Activated T-helper 2 cell treated with anti-CD3 and anti-CD28 coated beads, Interferon-gamma antibody, Interleukin-2, Interleukin-4, amounts not matched to agents 10 μg/mL and 5 μg/mL and 100 μg/mL, durations not matched to agents 14 hours and 24 hours and 36 hours (primary cell): ENCODE results near the gene ADAMTS12. TPM values are rescaled to one million over a fixed set of nuclear protein-coding genes. Genes with fewer than 3 reads are reported as not detected.

ENCODE experiments used
- DNase-seq: peaks from one replicate; pipeline ENCODE4 v3.0.0; 2021; ENCODE audit warnings: low spot score
- H3K27ac Mint-ChIP-seq: one replicate; pipeline ENCODE4 v1.8.0; 2021; ENCODE audit warnings: mixed read lengths
- H3K27me3 Mint-ChIP-seq: one replicate; pipeline ENCODE4 v1.8.0; 2021; ENCODE audit warnings: low read depth, mixed read lengths
- H3K36me3 Mint-ChIP-seq: one replicate; pipeline ENCODE4 v1.8.0; 2021; ENCODE audit warnings: low read depth, mixed read lengths
- H3K4me1 Mint-ChIP-seq: one replicate; pipeline ENCODE4 v1.8.0; 2021; ENCODE audit warnings: low read depth, mixed read lengths
- H3K4me3 Mint-ChIP-seq: one replicate; pipeline ENCODE4 v1.8.0; 2021; ENCODE audit warnings: low read depth, mild to moderate bottlenecking, moderate library complexity, mixed read lengths
- H3K9me3 Mint-ChIP-seq: one replicate; pipeline ENCODE4 v1.8.0; 2021; ENCODE audit warnings: mixed read lengths
- intact Hi-C: fragments of 100-400 bp; cut with micrococcal nuclease; formaldehyde crosslinking; loops from one replicate; pipeline ENCODE4 v1.15.1; 2023
- total RNA-seq: library from RNA; stranded (reverse); gene quantifications from 2 replicates; pipeline ENCODE4 v1.2.3, GENCODE V29; 2022

ADAMTS12 gene
- total RNA-seq, 1 donor from 2014 or later, result not detected

GRCh38 chr5:33831041-33831440, 60.7 kb downstream of the ADAMTS12 start:
- H3K36me3 Mint-ChIP-seq, result no peaks in the 10 kb centered on the region
- DNase-seq, result no peak
- H3K9me3 Mint-ChIP-seq, result no peaks in the 10 kb centered on the region
- H3K27me3 Mint-ChIP-seq, result peaks cover 24% of the 10 kb centered on the region
- no peak overlapping the region for H3K4me3 Mint-ChIP-seq
- intact Hi-C loops, result no loop called here
- H3K4me1 Mint-ChIP-seq, result peaks cover 2% of the 10 kb centered on the region
- H3K27ac Mint-ChIP-seq, result no peak overlapping the region

- no peak for DNase-seq
- Mint-ChIP-seq H3K36me3 (no peaks in the 10 kb centered on the region), H3K9me3 (no peaks in the 10 kb centered on the region), H3K4me3 (no peak overlapping the region), H3K27ac (no peak overlapping the region), H3K27me3 (peaks cover 26% of the 10 kb centered on the region), H3K4me1 (no peaks in the 10 kb centered on the region)
- intact Hi-C loops, result no loop called here
Observed at GRCh38 chr5:33829430-33829829, 62.4 kb downstream of the ADAMTS12 start.

- no peak overlapping the region for H3K27ac Mint-ChIP-seq
- H3K9me3 Mint-ChIP-seq, result no peaks in the 10 kb centered on the region
- intact Hi-C loops, result no loop called here
- DNase-seq, result no peak
- H3K27me3 Mint-ChIP-seq, result peaks cover 23% of the 10 kb centered on the region
- H3K4me1 Mint-ChIP-seq, result no peaks in the 10 kb centered on the region
- no peaks in the 10 kb centered on the region for H3K36me3 Mint-ChIP-seq
- H3K4me3 Mint-ChIP-seq, result no peak overlapping the region
Observed at GRCh38 chr5:33828626-33829308, 63.0 kb downstream of the ADAMTS12 start.

GRCh38 chr5:33827885-33828284, 63.9 kb downstream of the ADAMTS12 start:
- H3K4me1 Mint-ChIP-seq, result no peaks in the 10 kb centered on the region
- peaks cover 17% of the 10 kb centered on the region for H3K27me3 Mint-ChIP-seq
- intact Hi-C loops, result no loop called here
- no peak overlapping the region for H3K4me3 Mint-ChIP-seq
- H3K36me3 Mint-ChIP-seq, result no peaks in the 10 kb centered on the region
- no peak overlapping the region for H3K27ac Mint-ChIP-seq
- no peak for DNase-seq
- no peaks in the 10 kb centered on the region for H3K9me3 Mint-ChIP-seq

- Mint-ChIP-seq H3K9me3 (no peaks in the 10 kb centered on the region), H3K4me3 (no peak overlapping the region), H3K27ac (no peak overlapping the region), H3K27me3 (peaks cover 16% of the 10 kb centered on the region), H3K36me3 (no peaks in the 10 kb centered on the region), H3K4me1 (no peaks in the 10 kb centered on the region)
- no peak for DNase-seq
- intact Hi-C loops, result no loop called here
Observed at GRCh38 chr5:33827018-33827707, 64.6 kb downstream of the ADAMTS12 start.

- no peak for DNase-seq
- H3K36me3 Mint-ChIP-seq, result no peaks in the 10 kb centered on the region
- H3K4me3 Mint-ChIP-seq, result no peak overlapping the region
- no peak overlapping the region for H3K27ac Mint-ChIP-seq
- no peaks in the 10 kb centered on the region for H3K4me1 Mint-ChIP-seq
- H3K9me3 Mint-ChIP-seq, result no peaks in the 10 kb centered on the region
- H3K27me3 Mint-ChIP-seq, result peaks cover 19% of the 10 kb centered on the region
- intact Hi-C loops, result no loop called here
Observed at GRCh38 chr5:33824516-33825195, 67.1 kb downstream of the ADAMTS12 start.

- Mint-ChIP-seq H3K4me1 (peaks cover 2% of the 10 kb centered on the region), H3K27me3 (peaks cover 17% of the 10 kb centered on the region), H3K4me3 (no peak overlapping the region), H3K9me3 (peaks cover 4% of the 10 kb centered on the region), H3K27ac (no peak overlapping the region), H3K36me3 (no peaks in the 10 kb centered on the region)
- DNase-seq, result no peak
- intact Hi-C loops, result no loop called here
Observed at GRCh38 chr5:33817301-33817700, 74.5 kb downstream of the ADAMTS12 start.

GRCh38 chr5:33816791-33817190, 75.0 kb downstream of the ADAMTS12 start:
- Mint-ChIP-seq H3K4me3 (no peak overlapping the region), H3K9me3 (peaks cover 4% of the 10 kb centered on the region)

GRCh38 chr5:33812746-33813145, 79.0 kb downstream of the ADAMTS12 start:
- peaks cover 12% of the 10 kb centered on the region for H3K27me3 Mint-ChIP-seq
- DNase-seq, result no peak
- H3K9me3 Mint-ChIP-seq, result no peaks in the 10 kb centered on the region
- no peaks in the 10 kb centered on the region for H3K36me3 Mint-ChIP-seq
- H3K27ac Mint-ChIP-seq, result no peak overlapping the region
- peaks cover 5% of the 10 kb centered on the region for H3K4me1 Mint-ChIP-seq
- H3K4me3 Mint-ChIP-seq, result no peak overlapping the region
- intact Hi-C loops, result no loop called here

More at GRCh38 chr5:33816791-33817190, 75.0 kb downstream of the ADAMTS12 start:
- H3K27ac Mint-ChIP-seq, result no peak overlapping the region
- no peaks in the 10 kb centered on the region for H3K36me3 Mint-ChIP-seq
- DNase-seq, result no peak
- peaks cover 13% of the 10 kb centered on the region for H3K27me3 Mint-ChIP-seq
- H3K4me1 Mint-ChIP-seq, result peaks cover 2% of the 10 kb centered on the region
- intact Hi-C loops, result no loop called here

- no peaks in the 10 kb centered on the region for H3K9me3 Mint-ChIP-seq
- no peak for DNase-seq
- H3K4me1 Mint-ChIP-seq, result peaks cover 3% of the 10 kb centered on the region
- H3K27ac Mint-ChIP-seq, result no peak overlapping the region
- intact Hi-C loops, result no loop called here
- H3K36me3 Mint-ChIP-seq, result no peaks in the 10 kb centered on the region
- peaks cover 10% of the 10 kb centered on the region for H3K27me3 Mint-ChIP-seq
- no peak overlapping the region for H3K4me3 Mint-ChIP-seq
Observed at GRCh38 chr5:33810491-33811120, 81.2 kb downstream of the ADAMTS12 start.

- DNase-seq, result no peak
- Mint-ChIP-seq H3K27me3 (peaks cover 12% of the 10 kb centered on the region), H3K36me3 (no peaks in the 10 kb centered on the region), H3K4me1 (peaks cover 3% of the 10 kb centered on the region), H3K4me3 (no peak overlapping the region), H3K9me3 (no peaks in the 10 kb centered on the region), H3K27ac (no peak overlapping the region)
- intact Hi-C loops, result no loop called here
Observed at GRCh38 chr5:33809936-33810335, 81.9 kb downstream of the ADAMTS12 start.

- no peak for DNase-seq
- peaks cover 7% of the 10 kb centered on the region for H3K27me3 Mint-ChIP-seq
- H3K4me3 Mint-ChIP-seq, result no peak overlapping the region
- no peaks in the 10 kb centered on the region for H3K9me3 Mint-ChIP-seq
- intact Hi-C loops, result no loop called here
- H3K4me1 Mint-ChIP-seq, result peaks cover 3% of the 10 kb centered on the region
- no peak overlapping the region for H3K27ac Mint-ChIP-seq
- no peaks in the 10 kb centered on the region for H3K36me3 Mint-ChIP-seq
Observed at GRCh38 chr5:33808699-33809098, 83.1 kb downstream of the ADAMTS12 start.

GRCh38 chr5:33807771-33808170, 84.0 kb downstream of the ADAMTS12 start:
- peaks cover 3% of the 10 kb centered on the region for H3K4me1 Mint-ChIP-seq
- no peak overlapping the region for H3K4me3 Mint-ChIP-seq
- H3K27me3 Mint-ChIP-seq, result peaks cover 11% of the 10 kb centered on the region
- H3K36me3 Mint-ChIP-seq, result no peaks in the 10 kb centered on the region
- no peak overlapping the region for H3K27ac Mint-ChIP-seq
- intact Hi-C loops, result no loop called here
- no peak for DNase-seq
- no peaks in the 10 kb centered on the region for H3K9me3 Mint-ChIP-seq
